ENCODE results near the gene LRIT2. TPM values are rescaled to one million over a fixed set of nuclear protein-coding genes. Genes with fewer than 3 reads are reported as not detected.

The LRIT2 gene
- total RNA-seq, 1 donor from 2014 or later: not detected

GRCh38 chr10:84258034-84258695 lies 32.8 kb upstream of the LRIT2 start:
- H3K9me3 Mint-ChIP-seq: peaks cover 2% of the 10 kb centered on the region
- no peaks in the 10 kb centered on the region for H3K36me3 ChIP-seq
- H3K27me3 ChIP-seq: peaks cover 10% of the 10 kb centered on the region
- H3K4me1 ChIP-seq: peaks cover 4% of the 10 kb centered on the region
- H3K36me3 Mint-ChIP-seq: no peaks in the 10 kb centered on the region
- no peaks in the 10 kb centered on the region for H3K79me2 ChIP-seq (ENCODE audit: low read depth)
- no peaks in the 10 kb centered on the region for H3K9me3 ChIP-seq (ENCODE audit: low read depth)
- H3K4me3 ChIP-seq: no peak overlapping the region
- peaks cover 2% of the 10 kb centered on the region for H3K4me1 Mint-ChIP-seq
- no peak overlapping the region for H2AFZ ChIP-seq (replicated peaks)
- no peak overlapping the region for H3K9ac ChIP-seq
- H4K20me1 ChIP-seq (ENCODE audit: low read depth): no peaks in the 10 kb centered on the region
- no peak for TF ChIP-seq EZH2 (IDR thresholded peaks at IDR 0.05)
- TF ChIP-seq EZH2phosphoT487 (IDR thresholded peaks at IDR 0.05): no peak
- TF ChIP-seq CTCF (IDR thresholded peaks at IDR 0.05): no peak
- H3K27ac ChIP-seq: no peak overlapping the region
- H3K4me2 ChIP-seq: no peak overlapping the region
- H3K27me3 Mint-ChIP-seq (ENCODE audit: insufficient read depth, low read depth): peaks cover 6% of the 10 kb centered on the region
- no peak for DNase-seq (ENCODE audit: low spot score)
- no peaks in the 10 kb centered on the region for H3F3A ChIP-seq (ENCODE audit: low read depth)
- H3K27ac Mint-ChIP-seq: no peak overlapping the region
- H3K4me3 Mint-ChIP-seq: no peak overlapping the region

GRCh38 chr10:84257343-84258020 lies 32.1 kb upstream of the LRIT2 start:
- no peak overlapping the region for H3K4me3 Mint-ChIP-seq
- Histone ChIP-seq H3K9ac (no peak overlapping the region), H3F3A (ENCODE audit: low read depth) (no peaks in the 10 kb centered on the region), H3K4me2 (no peak overlapping the region), H3K4me3 (no peak overlapping the region), H3K79me2 (ENCODE audit: low read depth) (no peaks in the 10 kb centered on the region), H2AFZ (replicated peaks) (no peak overlapping the region), H3K9me3 (ENCODE audit: low read depth) (no peaks in the 10 kb centered on the region), H3K27me3 (peaks cover 10% of the 10 kb centered on the region), H4K20me1 (ENCODE audit: low read depth) (no peaks in the 10 kb centered on the region), H3K4me1 (peaks cover 4% of the 10 kb centered on the region), H3K27ac (no peak overlapping the region), H3K36me3 (no peaks in the 10 kb centered on the region)
- H3K27me3 Mint-ChIP-seq (ENCODE audit: insufficient read depth, low read depth): peaks cover 6% of the 10 kb centered on the region
- no peaks in the 10 kb centered on the region for H3K36me3 Mint-ChIP-seq
- no peak overlapping the region for H3K27ac Mint-ChIP-seq
- H3K4me1 Mint-ChIP-seq: peaks cover 2% of the 10 kb centered on the region
- no peak for TF ChIP-seq EZH2phosphoT487 (IDR thresholded peaks at IDR 0.05)
- no peak for TF ChIP-seq CTCF (IDR thresholded peaks at IDR 0.05)
- TF ChIP-seq EZH2 (IDR thresholded peaks at IDR 0.05): no peak
- H3K9me3 Mint-ChIP-seq: peaks cover 6% of the 10 kb centered on the region
- DNase-seq (ENCODE audit: low spot score): no peak

- Mint-ChIP-seq H3K36me3 (no peaks in the 10 kb centered on the region), H3K4me1 (peaks cover 2% of the 10 kb centered on the region), H3K4me3 (no peak overlapping the region), H3K27ac (no peak overlapping the region), H3K27me3 (ENCODE audit: insufficient read depth, low read depth) (peaks cover 7% of the 10 kb centered on the region), H3K9me3 (peaks cover 6% of the 10 kb centered on the region)
- H3K79me2 ChIP-seq (ENCODE audit: low read depth): no peaks in the 10 kb centered on the region
- no peaks in the 10 kb centered on the region for H3K9me3 ChIP-seq (ENCODE audit: low read depth)
- H3F3A ChIP-seq (ENCODE audit: low read depth): no peaks in the 10 kb centered on the region
- no peaks in the 10 kb centered on the region for H4K20me1 ChIP-seq (ENCODE audit: low read depth)
- peak; percentile 84 for TF ChIP-seq CTCF (IDR thresholded peaks at IDR 0.05)
- TF ChIP-seq EZH2phosphoT487 (IDR thresholded peaks at IDR 0.05): no peak
- no peak for TF ChIP-seq EZH2 (IDR thresholded peaks at IDR 0.05)
- no peak overlapping the region for H3K27ac ChIP-seq
- no peak overlapping the region for H3K4me3 ChIP-seq
- H3K27me3 ChIP-seq: peaks cover 10% of the 10 kb centered on the region
- DNase-seq (ENCODE audit: low spot score): peak; percentile 86
- H3K36me3 ChIP-seq: no peaks in the 10 kb centered on the region
- H3K4me1 ChIP-seq: peaks cover 4% of the 10 kb centered on the region
- no peak overlapping the region for H3K9ac ChIP-seq
- no peak overlapping the region for H2AFZ ChIP-seq (replicated peaks)
- H3K4me2 ChIP-seq: no peak overlapping the region
Observed at GRCh38 chr10:84256510-84257342, 31.4 kb upstream of the LRIT2 start.

Data from neural progenitor cell (in vitro differentiated cells).